ENCODE results near the gene TAP2.
"Not testable (repeated sequence)": the region's sequence is repeated elsewhere in the genome, so short reads cannot be mapped to it uniquely, and the experiment has no call there.

Gene TAP2

GRCh38 chr6:32838114-32838958 lies at the start of gene TAP2:
TSS of gene TAP2 (minus strand) at chr6:32838739. CDS start at chr6:32838233, 506 bp downstream.
- H3K4me3 ChIP-seq (replicated peaks in 1 of 2; ENCODE audit: low read depth in 2 of 2, low read length in 2 of 2) = peak within 1 kb of the TSS; percentile 80 to 91
- peak; percentile 93 to 94 for DNase-seq (ENCODE audit: low read depth in 2 of 2)
- TF ChIP-seq CTCF (IDR thresholded peaks at IDR 0.05; ENCODE audit: low read depth, low read length) = peak; percentile 98

GRCh38 chr6:32887616-32888015 lies 49.1 kb upstream of the TAP2 start:
- no peak overlapping the region for H3K4me3 ChIP-seq (replicated peaks in 1 of 2; ENCODE audit: low read depth in 2 of 2, low read length in 2 of 2)
- TF ChIP-seq CTCF (IDR thresholded peaks at IDR 0.05; ENCODE audit: low read depth, low read length) = no peak
- no peak for DNase-seq (ENCODE audit: low read depth in 2 of 2)

- peak; percentile 77 to 94 for DNase-seq (ENCODE audit: low read depth in 2 of 2)
- TF ChIP-seq CTCF (IDR thresholded peaks at IDR 0.05; ENCODE audit: low read depth, low read length) = no peak
- H3K4me3 ChIP-seq (replicated peaks in 1 of 2; ENCODE audit: low read depth in 2 of 2, low read length in 2 of 2) = no peak overlapping the region
These were observed 48.3 kb upstream of the TAP2 start for GRCh38 chr6:32886681-32887383.

- no peak overlapping the region for H3K4me3 ChIP-seq (replicated peaks in 1 of 2; ENCODE audit: low read depth in 2 of 2, low read length in 2 of 2)
- peak; percentile 41 for TF ChIP-seq CTCF (IDR thresholded peaks at IDR 0.05; ENCODE audit: low read depth, low read length)
- peak; percentile 86 to 91 for DNase-seq (ENCODE audit: low read depth in 2 of 2)
These were observed 47.3 kb upstream of the TAP2 start for GRCh38 chr6:32885698-32886286.

GRCh38 chr6:32883789-32884188 lies 45.2 kb upstream of the TAP2 start:
- TF ChIP-seq CTCF (IDR thresholded peaks at IDR 0.05; ENCODE audit: low read depth, low read length) = no peak
- peak; percentile 87 to 94 for DNase-seq (ENCODE audit: low read depth in 2 of 2)
- H3K4me3 ChIP-seq (replicated peaks in 1 of 2; ENCODE audit: low read depth in 2 of 2, low read length in 2 of 2) = no peak overlapping the region

GRCh38 chr6:32882879-32883250 lies 44.3 kb upstream of the TAP2 start:
- peak; percentile 16 to 85 for DNase-seq (ENCODE audit: low read depth in 2 of 2)
- TF ChIP-seq CTCF (IDR thresholded peaks at IDR 0.05; ENCODE audit: low read depth, low read length) = no peak
- H3K4me3 ChIP-seq (replicated peaks in 1 of 2; ENCODE audit: low read depth in 2 of 2, low read length in 2 of 2) = no peak overlapping the region

- H3K4me3 ChIP-seq (replicated peaks in 1 of 2; ENCODE audit: low read depth in 2 of 2, low read length in 2 of 2); DNase-seq (ENCODE audit: low read depth in 2 of 2): not testable (repeated sequence)
These were observed 42.4 kb upstream of the TAP2 start for GRCh38 chr6:32880962-32881361.

Data from cardiac fibroblast (primary cell).